GM21381 (cell line): Measurements from ENCODE around the gene PHF21A.
"Not testable (repeated sequence)": the region's sequence is repeated elsewhere in the genome, so short reads cannot be mapped to it uniquely, and the experiment has no call there.

ENCODE experiments used
- ATAC-seq: cut with Tn5 transposase; IDR thresholded peaks from one replicate; pipeline ENCODE4 v1.9.1; 2021; ENCODE audit warnings: mild to moderate bottlenecking, moderate library complexity; ENCODE audit not compliant: unreplicated experiment

The PHF21A gene

GRCh38 chr11:45988921-45989320 lies 132.3 kb downstream of the PHF21A start:
- ATAC-seq = no peak

- no peak for ATAC-seq
Observed at GRCh38 chr11:45985212-45985611, 136.0 kb downstream of the PHF21A start.

- no peak for ATAC-seq
Observed at GRCh38 chr11:45984192-45984591, 137.1 kb downstream of the PHF21A start.

- ATAC-seq = no peak
Observed at GRCh38 chr11:45983471-45983845, 137.8 kb downstream of the PHF21A start.

- ATAC-seq = no peak
Observed at GRCh38 chr11:45982656-45983470, 138.4 kb downstream of the PHF21A start.

GRCh38 chr11:45981826-45982225 lies 139.4 kb downstream of the PHF21A start:
- not testable (repeated sequence) for ATAC-seq

- no peak for ATAC-seq
Observed at GRCh38 chr11:45974806-45975205, 146.4 kb downstream of the PHF21A start.

GRCh38 chr11:45973601-45974000 lies 147.7 kb downstream of the PHF21A start:
- no peak for ATAC-seq

- ATAC-seq = no peak
Observed at GRCh38 chr11:45968901-45969300, 152.4 kb downstream of the PHF21A start.

- no peak for ATAC-seq
Observed at GRCh38 chr11:45967506-45967905, 153.7 kb downstream of the PHF21A start.

GRCh38 chr11:45964911-45965389 lies 156.3 kb downstream of the PHF21A start:
- ATAC-seq = no peak

GRCh38 chr11:45961751-45962240 lies 159.5 kb downstream of the PHF21A start:
- ATAC-seq = no peak

- ATAC-seq = no peak
Observed at GRCh38 chr11:45960387-45961095, 160.7 kb downstream of the PHF21A start.

GRCh38 chr11:45959851-45960250 lies 161.4 kb downstream of the PHF21A start:
- no peak for ATAC-seq

- ATAC-seq = no peak
Observed at GRCh38 chr11:45949992-45950407, 171.3 kb downstream of the PHF21A start.

- ATAC-seq = no peak
Observed at GRCh38 chr11:45948356-45948755, 172.9 kb downstream of the PHF21A start.

- ATAC-seq = no peak
Observed at GRCh38 chr11:45947885-45948284, 173.4 kb downstream of the PHF21A start.

GRCh38 chr11:45945397-45945999 lies 175.8 kb downstream of the PHF21A start:
- ATAC-seq = no peak

GRCh38 chr11:45942381-45942780 lies 178.9 kb downstream of the PHF21A start:
- no peak for ATAC-seq

- ATAC-seq = no peak
Observed at GRCh38 chr11:45941285-45941684, 180.0 kb downstream of the PHF21A start.

GRCh38 chr11:45939836-45940235 lies 181.4 kb downstream of the PHF21A start:
- no peak for ATAC-seq

- no peak for ATAC-seq
Observed at GRCh38 chr11:45937916-45938315, 183.3 kb downstream of the PHF21A start.
